ENCODE results near the gene HES6. TPM values are rescaled to one million over a fixed set of nuclear protein-coding genes. Genes with fewer than 3 reads are reported as not detected.
A peak's percentile ranks its signal among the peaks of the same experiment; 100 is the strongest.

The HES6 gene
- total and polyA plus RNA-seq, 2 experiments from 2014 or later, result 8.8 to 11.2 TPM

DNA sequence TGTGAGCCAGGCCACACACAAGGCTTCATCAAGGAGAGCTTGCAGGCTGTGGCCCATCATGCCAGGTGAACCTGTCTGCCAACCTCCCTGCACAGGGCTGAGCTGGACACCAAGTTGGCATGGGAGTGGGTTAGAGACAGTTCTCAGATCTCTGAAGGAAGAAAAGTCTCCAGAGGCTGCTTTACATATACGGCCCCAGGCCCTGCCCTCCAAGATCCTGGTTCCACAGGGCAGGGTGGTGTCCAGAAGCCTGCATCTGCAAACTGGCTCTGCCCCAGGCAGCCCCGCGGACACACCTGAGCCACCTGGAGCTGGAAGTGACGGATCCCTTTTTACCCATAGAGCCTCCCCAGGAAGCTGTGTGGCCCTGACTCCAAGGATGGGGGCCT lies 24.2 kb upstream of the HES6 start:
- peaks cover 3% of the 10 kb centered on the region for H3K36me3 ChIP-seq
- TF ChIP-seq, protein P1, sequence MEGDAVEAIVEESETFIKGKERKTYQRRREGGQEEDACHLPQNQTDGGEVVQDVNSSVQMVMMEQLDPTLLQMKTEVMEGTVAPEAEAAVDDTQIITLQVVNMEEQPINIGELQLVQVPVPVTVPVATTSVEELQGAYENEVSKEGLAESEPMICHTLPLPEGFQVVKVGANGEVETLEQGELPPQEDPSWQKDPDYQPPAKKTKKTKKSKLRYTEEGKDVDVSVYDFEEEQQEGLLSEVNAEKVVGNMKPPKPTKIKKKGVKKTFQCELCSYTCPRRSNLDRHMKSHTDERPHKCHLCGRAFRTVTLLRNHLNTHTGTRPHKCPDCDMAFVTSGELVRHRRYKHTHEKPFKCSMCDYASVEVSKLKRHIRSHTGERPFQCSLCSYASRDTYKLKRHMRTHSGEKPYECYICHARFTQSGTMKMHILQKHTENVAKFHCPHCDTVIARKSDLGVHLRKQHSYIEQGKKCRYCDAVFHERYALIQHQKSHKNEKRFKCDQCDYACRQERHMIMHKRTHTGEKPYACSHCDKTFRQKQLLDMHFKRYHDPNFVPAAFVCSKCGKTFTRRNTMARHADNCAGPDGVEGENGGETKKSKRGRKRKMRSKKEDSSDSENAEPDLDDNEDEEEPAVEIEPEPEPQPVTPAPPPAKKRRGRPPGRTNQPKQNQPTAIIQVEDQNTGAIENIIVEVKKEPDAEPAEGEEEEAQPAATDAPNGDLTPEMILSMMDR (IDR thresholded peaks at IDR 0.05; ENCODE audit: low read depth, low read length), result no peak
- DNase-seq (ENCODE audit: low read depth in 1 of 2, low spot score in 1 of 2), result no peak
- H3K27me3 ChIP-seq, result no peaks in the 10 kb centered on the region
- H3K4me3 ChIP-seq, result no peak overlapping the region
- no peaks in the 10 kb centered on the region for H3K9me3 ChIP-seq (ENCODE audit: low read depth)
- H3K4me1 ChIP-seq (ENCODE audit: low read depth), result peaks cover 10% of the 10 kb centered on the region
- H3K27ac ChIP-seq, result no peak overlapping the region

DNA sequence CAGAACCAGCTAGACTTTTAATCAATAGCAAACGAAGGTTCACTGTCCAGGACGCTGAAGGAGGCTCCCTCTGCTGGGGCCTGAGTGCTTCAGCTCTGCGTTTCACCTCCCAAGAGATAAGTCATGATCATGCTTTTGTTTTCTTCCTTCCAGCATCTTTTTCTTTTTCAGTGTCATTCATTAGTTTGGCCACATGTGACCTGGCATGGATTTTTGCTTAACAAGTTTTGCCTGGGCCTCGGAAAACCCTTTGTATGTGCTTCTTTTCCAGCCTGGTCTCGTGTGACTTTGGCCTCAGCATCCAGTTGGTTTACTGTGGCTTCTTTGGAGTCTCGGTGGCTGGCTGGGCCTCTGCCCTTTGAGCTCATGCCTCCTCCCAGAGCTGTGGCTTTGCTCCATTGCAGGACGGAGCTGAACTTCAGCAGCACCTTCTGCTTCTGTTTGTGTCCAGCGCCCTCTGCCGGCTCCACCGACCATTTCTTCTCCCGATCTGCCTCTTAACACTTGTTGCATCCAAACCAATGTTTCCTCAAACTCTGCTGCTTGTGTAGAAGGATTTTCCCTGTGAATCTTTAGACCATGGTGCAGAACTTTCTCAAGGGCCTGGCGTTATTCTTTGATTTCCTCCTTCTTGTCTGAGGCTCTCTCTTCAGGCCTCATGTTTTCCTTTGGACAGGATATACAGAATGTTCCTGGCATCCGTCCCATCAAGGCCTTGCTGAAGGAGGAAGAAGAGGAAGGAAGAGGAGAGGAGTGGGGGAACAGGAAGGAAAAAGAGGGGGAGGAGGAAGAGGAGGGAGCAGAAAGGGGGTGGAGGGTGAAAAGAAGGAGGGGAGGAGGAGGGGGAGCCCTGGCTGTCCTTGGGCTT lies 23.6 kb upstream of the HES6 start:
- H3K4me1 ChIP-seq (ENCODE audit: low read depth), result peaks cover 10% of the 10 kb centered on the region
- H3K36me3 ChIP-seq, result peaks cover 2% of the 10 kb centered on the region
- H3K9me3 ChIP-seq (ENCODE audit: low read depth), result no peaks in the 10 kb centered on the region
- H3K27ac ChIP-seq, result no peak overlapping the region
- TF ChIP-seq, protein P1 (IDR thresholded peaks at IDR 0.05; ENCODE audit: low read depth, low read length), result peak; percentile 78
- DNase-seq (ENCODE audit: low read depth in 1 of 2, low spot score in 1 of 2), result peak; percentile 89 to 96
- no peak overlapping the region for H3K4me3 ChIP-seq
- H3K27me3 ChIP-seq, result no peaks in the 10 kb centered on the region

DNA sequence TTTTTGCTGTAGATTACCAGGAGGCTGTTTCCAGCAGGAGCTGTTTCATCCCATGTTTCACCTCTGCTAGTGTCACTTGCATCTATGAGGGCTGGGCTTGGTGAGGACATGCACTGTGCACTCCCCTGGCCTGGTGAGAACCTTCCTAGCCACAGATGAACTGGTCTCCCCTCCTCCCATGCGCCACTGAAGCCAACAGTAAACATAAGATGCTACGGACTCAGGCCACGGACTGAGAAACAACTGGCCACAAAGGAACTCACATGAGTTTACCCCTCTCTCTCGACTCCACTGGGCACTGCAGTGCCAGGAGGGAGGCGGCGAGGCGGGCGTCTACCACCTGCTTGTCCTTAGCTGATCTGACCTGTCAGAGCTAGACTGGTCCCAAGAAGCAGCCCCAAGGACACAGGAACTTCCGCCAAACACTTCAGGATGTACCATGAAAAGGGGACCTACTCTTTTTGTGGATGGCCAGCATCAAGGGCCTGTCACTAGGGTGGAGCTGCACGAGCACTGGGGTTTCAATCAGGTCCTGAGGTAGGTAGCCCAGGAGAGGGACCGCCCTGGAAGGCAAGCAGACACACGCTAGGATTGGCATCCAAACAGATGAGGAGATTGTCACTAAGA lies 22.8 kb upstream of the HES6 start:
- TF ChIP-seq, protein P1 (IDR thresholded peaks at IDR 0.05; ENCODE audit: low read depth, low read length), result no peak
- no peak overlapping the region for H3K4me3 ChIP-seq
- no peak for DNase-seq (ENCODE audit: low read depth in 1 of 2, low spot score in 1 of 2)
- H3K27ac ChIP-seq, result no peak overlapping the region
- no peaks in the 10 kb centered on the region for H3K9me3 ChIP-seq (ENCODE audit: low read depth)
- no peaks in the 10 kb centered on the region for H3K27me3 ChIP-seq
- no peaks in the 10 kb centered on the region for H3K36me3 ChIP-seq
- H3K4me1 ChIP-seq (ENCODE audit: low read depth), result peaks cover 10% of the 10 kb centered on the region

DNA sequence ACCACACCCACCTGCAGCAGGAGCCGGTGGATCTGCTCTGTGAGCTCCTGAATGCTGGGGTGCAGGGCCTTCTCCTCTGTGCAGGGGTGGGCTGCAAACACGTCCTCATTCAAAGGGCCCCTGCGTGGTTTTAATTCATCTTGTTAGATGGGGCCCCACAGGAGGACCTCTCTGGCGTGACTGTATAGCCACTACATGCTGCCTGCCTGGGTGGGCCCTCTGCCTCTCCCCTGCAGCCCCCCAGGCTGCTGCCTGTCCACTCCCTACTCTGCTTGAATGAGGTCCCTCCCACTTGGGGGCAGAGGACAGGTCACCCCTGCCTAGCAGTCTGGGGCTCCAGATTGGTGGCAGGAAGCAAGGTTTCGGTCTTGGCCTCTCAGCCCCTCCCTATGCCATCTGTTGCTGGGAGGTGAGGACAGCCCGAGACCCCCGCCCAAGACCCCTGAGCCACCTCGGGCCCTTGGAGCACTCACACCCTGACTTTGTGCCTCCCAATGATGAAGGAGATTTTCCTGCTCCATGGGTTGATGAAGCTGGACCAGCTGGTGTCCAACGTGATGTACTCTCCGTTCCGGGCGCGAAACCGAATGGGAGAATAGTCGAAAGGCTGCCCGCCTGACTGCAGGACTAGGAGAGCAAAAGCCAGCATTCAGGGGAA lies 22.0 kb upstream of the HES6 start:
- Histone ChIP-seq H3K36me3 (no peaks in the 10 kb centered on the region), H3K4me1 (ENCODE audit: low read depth) (peaks cover 10% of the 10 kb centered on the region), H3K27ac (no peak overlapping the region), H3K4me3 (no peak overlapping the region), H3K27me3 (no peaks in the 10 kb centered on the region), H3K9me3 (ENCODE audit: low read depth) (no peaks in the 10 kb centered on the region)
- TF ChIP-seq, protein P1 (IDR thresholded peaks at IDR 0.05; ENCODE audit: low read depth, low read length), result no peak
- no peak for DNase-seq (ENCODE audit: low read depth in 1 of 2, low spot score in 1 of 2)

DNA sequence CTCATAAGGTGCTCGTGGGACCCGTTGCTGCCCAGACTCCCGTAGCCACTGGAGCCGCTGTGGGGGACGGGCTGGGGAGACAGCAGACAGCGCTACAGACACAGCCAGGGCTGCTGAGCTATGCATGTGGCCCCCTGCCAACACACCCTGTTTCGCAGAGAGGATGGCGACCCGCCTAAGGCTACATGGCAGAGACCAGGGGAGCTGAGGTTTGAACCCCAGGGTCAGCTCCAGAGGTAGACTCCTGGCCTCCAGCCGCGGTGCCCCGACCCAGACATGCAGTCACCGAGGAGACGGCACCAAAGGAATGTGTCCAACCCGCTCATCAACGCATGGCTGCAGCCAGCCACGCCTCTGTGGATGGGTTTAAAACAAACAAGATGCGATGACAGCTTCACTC lies 21.0 kb upstream of the HES6 start:
- peaks cover 10% of the 10 kb centered on the region for H3K4me1 ChIP-seq (ENCODE audit: low read depth)
- H3K27me3 ChIP-seq, result no peaks in the 10 kb centered on the region
- H3K9me3 ChIP-seq (ENCODE audit: low read depth), result no peaks in the 10 kb centered on the region
- no peaks in the 10 kb centered on the region for H3K36me3 ChIP-seq
- TF ChIP-seq, protein P1 (IDR thresholded peaks at IDR 0.05; ENCODE audit: low read depth, low read length), result no peak
- H3K4me3 ChIP-seq, result no peak overlapping the region
- peak overlapping the region; percentile 50 for H3K27ac ChIP-seq
- peak; percentile 32 to 42 for DNase-seq (ENCODE audit: low read depth in 1 of 2, low spot score in 1 of 2)

Measured in cardiac muscle cell (in vitro differentiated cells and primary cell).